ENCODE measurements around the gene FBXO8. TPM values are rescaled to one million over a fixed set of nuclear protein-coding genes. Genes with fewer than 3 reads are reported as not detected.

Gene FBXO8
- total and polyA plus RNA-seq, 8 donors, result 24.9 to 32.3 (median 26.8) TPM

DNA sequence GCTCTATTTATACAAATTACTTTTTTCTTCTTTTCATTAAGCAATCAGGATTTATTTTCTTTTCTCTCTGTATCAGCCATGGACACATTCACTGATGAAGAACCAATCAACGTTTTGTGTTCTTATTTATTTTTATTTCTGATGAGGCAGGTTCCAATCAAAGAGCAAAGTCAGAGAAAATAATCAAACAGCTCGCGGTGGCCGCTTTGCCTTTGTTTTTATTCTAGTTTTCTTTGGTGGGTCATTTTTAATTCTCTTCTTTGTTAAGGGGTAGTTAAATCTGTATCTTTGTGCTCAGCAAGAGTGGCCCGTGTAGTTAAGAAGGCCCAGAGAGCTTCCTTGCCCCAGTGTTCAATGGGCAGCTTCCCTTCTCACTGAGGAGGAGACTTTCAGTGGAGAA lies 71.4 kb downstream of the FBXO8 start:
- no peak for ATAC-seq
- H3K36me3 ChIP-seq, result no peaks in the 10 kb centered on the region
- no peak overlapping the region for H3K27ac ChIP-seq
- peaks cover under 1 to 18% of the 10 kb centered on the region in 2 donors for H3K4me1 ChIP-seq
- no peaks in the 10 kb centered on the region for H3K9me3 ChIP-seq
- intact Hi-C loops (cut with DNase I), result no loop called here
- H3K27me3 ChIP-seq, result peaks cover 71 to 87% of the 10 kb centered on the region in 2 donors
- TF ChIP-seq, protein P1, sequence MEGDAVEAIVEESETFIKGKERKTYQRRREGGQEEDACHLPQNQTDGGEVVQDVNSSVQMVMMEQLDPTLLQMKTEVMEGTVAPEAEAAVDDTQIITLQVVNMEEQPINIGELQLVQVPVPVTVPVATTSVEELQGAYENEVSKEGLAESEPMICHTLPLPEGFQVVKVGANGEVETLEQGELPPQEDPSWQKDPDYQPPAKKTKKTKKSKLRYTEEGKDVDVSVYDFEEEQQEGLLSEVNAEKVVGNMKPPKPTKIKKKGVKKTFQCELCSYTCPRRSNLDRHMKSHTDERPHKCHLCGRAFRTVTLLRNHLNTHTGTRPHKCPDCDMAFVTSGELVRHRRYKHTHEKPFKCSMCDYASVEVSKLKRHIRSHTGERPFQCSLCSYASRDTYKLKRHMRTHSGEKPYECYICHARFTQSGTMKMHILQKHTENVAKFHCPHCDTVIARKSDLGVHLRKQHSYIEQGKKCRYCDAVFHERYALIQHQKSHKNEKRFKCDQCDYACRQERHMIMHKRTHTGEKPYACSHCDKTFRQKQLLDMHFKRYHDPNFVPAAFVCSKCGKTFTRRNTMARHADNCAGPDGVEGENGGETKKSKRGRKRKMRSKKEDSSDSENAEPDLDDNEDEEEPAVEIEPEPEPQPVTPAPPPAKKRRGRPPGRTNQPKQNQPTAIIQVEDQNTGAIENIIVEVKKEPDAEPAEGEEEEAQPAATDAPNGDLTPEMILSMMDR (IDR thresholded peaks at IDR 0.05), result no peak
- no peak for DNase-seq
- no peak overlapping the region for H3K4me3 ChIP-seq

DNA sequence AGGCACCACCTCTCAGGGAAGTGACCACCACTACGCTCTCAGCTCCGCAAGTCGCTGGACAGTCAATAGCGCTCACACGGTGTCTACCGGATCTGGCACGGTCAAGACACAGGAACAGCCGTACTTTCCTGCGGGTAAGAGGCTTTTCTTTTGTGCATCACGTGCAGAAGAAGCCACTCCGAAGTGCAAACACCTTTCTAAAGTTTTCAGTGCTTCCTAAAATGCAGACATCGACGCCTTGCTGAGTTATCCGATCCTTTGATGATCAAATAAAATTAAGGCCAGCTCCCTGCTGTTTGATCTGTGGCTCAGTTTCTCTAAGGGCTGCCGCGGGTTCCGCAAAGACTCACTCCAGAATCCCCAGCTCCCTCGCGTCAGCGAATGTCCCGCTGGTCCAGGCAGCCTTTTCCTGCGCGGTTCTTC lies 71.8 kb downstream of the FBXO8 start:
- Histone ChIP-seq H3K36me3 (no peaks in the 10 kb centered on the region), H3K9me3 (no peaks in the 10 kb centered on the region), H3K4me1 (peaks cover 0 to 15% of the 10 kb centered on the region in 2 donors), H3K4me3 (no peak overlapping the region), H3K27me3 (peaks cover 66 to 87% of the 10 kb centered on the region in 2 donors), H3K27ac (no peak overlapping the region)
- DNase-seq (no peak), ATAC-seq (no peak)
- TF ChIP-seq, protein P1 (IDR thresholded peaks at IDR 0.05), result no peak
- intact Hi-C loops (cut with DNase I), result no loop called here

DNA sequence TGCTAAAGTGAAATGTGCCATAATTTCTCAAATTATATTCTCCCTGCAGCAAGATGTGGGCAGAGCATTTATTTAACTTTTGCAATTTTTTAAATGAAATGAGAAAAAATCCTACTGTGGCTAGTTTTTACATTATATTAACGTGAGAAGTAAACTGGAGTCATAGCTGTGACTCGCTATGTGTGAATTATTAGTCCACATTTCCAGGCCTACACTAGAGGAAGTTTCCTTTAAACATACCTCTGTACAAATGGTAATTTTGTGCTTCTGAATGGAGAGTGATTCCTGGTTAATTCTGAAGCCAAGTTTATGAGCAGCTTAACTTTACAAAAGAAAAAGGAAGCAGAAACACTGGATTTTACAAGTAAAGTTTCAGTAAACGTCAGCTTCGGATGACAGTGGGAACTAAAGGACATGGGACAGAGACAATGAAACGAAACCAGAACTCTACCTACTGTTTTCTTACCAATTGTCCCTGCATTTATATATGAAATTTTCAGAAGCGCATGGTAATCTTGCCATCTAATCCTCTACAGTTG lies 72.4 kb downstream of the FBXO8 start:
- no peak overlapping the region for H3K4me3 ChIP-seq
- H3K27me3 ChIP-seq, result peaks cover 60 to 85% of the 10 kb centered on the region in 2 donors
- H3K27ac ChIP-seq, result no peak overlapping the region
- no peaks in the 10 kb centered on the region for H3K36me3 ChIP-seq
- DNase-seq, result no peak
- ATAC-seq, result no peak
- TF ChIP-seq, protein P1 (IDR thresholded peaks at IDR 0.05), result no peak
- H3K4me1 ChIP-seq, result peaks cover 0 to 15% of the 10 kb centered on the region in 2 donors
- no peaks in the 10 kb centered on the region for H3K9me3 ChIP-seq
- intact Hi-C loops (cut with DNase I), result no loop called here

DNA sequence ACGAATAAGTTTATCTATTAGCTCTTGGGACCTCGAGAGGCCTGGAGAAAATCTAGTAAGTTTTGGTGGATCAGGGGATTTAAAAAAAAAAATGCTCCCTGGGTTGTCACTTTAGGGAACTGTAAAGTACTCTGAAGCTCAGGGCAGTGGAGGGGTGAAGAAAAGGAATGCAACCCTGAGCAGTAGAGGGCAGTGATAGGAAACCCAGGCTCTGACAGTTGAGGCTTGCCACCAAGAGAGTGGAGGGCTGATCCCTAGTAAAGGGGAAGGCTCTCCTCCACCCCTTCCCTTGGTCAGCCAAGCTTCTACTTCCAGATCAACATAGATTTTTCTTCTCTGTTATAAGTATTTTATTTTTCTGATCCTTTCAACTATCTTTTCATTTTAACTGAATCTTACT lies 73.1 kb downstream of the FBXO8 start:
- no peaks in the 10 kb centered on the region for H3K36me3 ChIP-seq
- DNase-seq (no peak), ATAC-seq (no peak)
- H3K4me1 ChIP-seq, result peaks cover 0 to 15% of the 10 kb centered on the region in 2 donors
- H3K27me3 ChIP-seq, result peaks cover 54 to 84% of the 10 kb centered on the region in 2 donors
- intact Hi-C loops (cut with DNase I), result no loop called here
- H3K9me3 ChIP-seq, result no peaks in the 10 kb centered on the region
- TF ChIP-seq, protein P1 (IDR thresholded peaks at IDR 0.05), result no peak
- H3K4me3 ChIP-seq, result no peak overlapping the region
- no peak overlapping the region for H3K27ac ChIP-seq

DNA sequence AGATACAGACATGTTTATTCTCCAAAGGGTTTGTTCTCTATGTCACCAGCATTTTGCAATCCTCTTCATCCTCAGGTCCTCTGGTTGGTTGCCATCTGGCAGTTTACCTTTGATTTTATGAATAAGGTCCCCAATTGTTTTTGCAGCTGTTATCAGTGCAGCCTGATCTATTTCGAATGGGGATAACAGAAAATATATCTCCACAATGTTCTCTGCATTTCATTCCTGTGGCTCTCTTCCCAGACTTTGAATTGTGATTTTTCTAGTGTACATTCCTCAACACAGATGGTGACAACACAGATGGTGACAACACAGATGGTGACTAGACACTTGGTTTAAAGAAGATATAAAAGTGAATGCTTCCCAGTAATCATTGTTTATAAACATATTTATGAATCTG lies 74.1 kb downstream of the FBXO8 start:
- Histone ChIP-seq H3K9me3 (no peaks in the 10 kb centered on the region), H3K4me3 (no peak overlapping the region), H3K4me1 (peaks cover 0 to 11% of the 10 kb centered on the region in 2 donors), H3K36me3 (no peaks in the 10 kb centered on the region), H3K27me3 (peaks cover 44 to 77% of the 10 kb centered on the region in 2 donors), H3K27ac (no peak overlapping the region)
- intact Hi-C loops (cut with DNase I), result no loop called here
- TF ChIP-seq, protein P1 (IDR thresholded peaks at IDR 0.05), result no peak
- peak in 2 of 4 donors; percentile 76 to 78 for DNase-seq
- no peak for ATAC-seq

Measured in left lung (tissue), 10 donors.